GM12878 (cell line): ENCODE results near the gene CNKSR3. TPM values are rescaled to one million over a fixed set of nuclear protein-coding genes. Genes with fewer than 3 reads are reported as not detected.

Experiments
- ATAC-seq: fragments of 200-7000 bp; cut with Tn5 transposase; 3 replicates; pipeline ENCODE4 v1.9.1; 2020; ENCODE audit warnings: mild to moderate bottlenecking, moderate library complexity
- BruUV-seq: library from RNA; stranded (reverse); fragments of 400-500 nt; replicated peaks from 2 replicates; lab custom pipeline; 2021; lab: Mats Ljungman, UMichigan
- CTCF ChIA-PET: fragments of 300-600 bp; sonication (Branson Sonifier 250); formaldehyde crosslinking; extraction: SDS; loops from one replicate; lab custom pipeline; 2021; ENCODE audit warnings: inconsistent platforms; lab: Yijun Ruan, JAX
- POLR2A ChIA-PET: fragments of 350-600 bp; formaldehyde crosslinking; extraction: SDS; loops from one replicate; lab custom pipeline; 2021; ENCODE audit warnings: inconsistent platforms; lab: Charles Lee
- RAD21 ChIA-PET: fragments of 300-600 bp; sonication (Branson Sonifier 250); formaldehyde crosslinking; loops from one replicate; lab custom pipeline; 2023; ENCODE audit warnings: antibody characterized with exemption; ENCODE audit not compliant: unreplicated experiment; lab: Charles Lee
- SMC1A ChIA-PET: fragments of 300-600 bp; sonication (Branson Sonifier 250); formaldehyde crosslinking; loops from one replicate; lab custom pipeline; 2023; ENCODE audit not compliant: unreplicated experiment, uncharacterized antibody; lab: Charles Lee
- DNase-seq: peaks from one replicate; pipeline ENCODE4 v3.0.0-alpha.2; 2011; ENCODE audit warnings: low read depth, low spot score
- FAIRE-seq: peaks from 3 replicates; lab custom pipeline; 2011; peaks lifted over from hg19 to GRCh38; lab: Jason Lieb, UNC
- H2AFZ ChIP-seq: 2 replicates; pipeline ENCODE4 v1.6.0; 2011; ENCODE audit warnings: low read depth, low read length, control low read depth; ENCODE audit not compliant: control insufficient read depth
- H3K27ac ChIP-seq: 2 replicates; pipeline ENCODE4 v1.5.1; 2011; ENCODE audit warnings: control low read depth; ENCODE audit not compliant: control insufficient read depth, insufficient read depth
- H3K27me3 ChIP-seq, 2 experiments: replicated peaks in 1 of 2; 2 replicates each; pipeline versions ENCODE4 v1.6.0 to v1.6.1; 2011; ENCODE audit warnings: low read length in 1 of 2; ENCODE audit not compliant: control insufficient read depth in 2 of 2, insufficient read depth in 2 of 2
- H3K36me3 ChIP-seq, 2 experiments: 2 replicates each; pipeline ENCODE4 v1.5.1; 2011; ENCODE audit warnings: low read length in 1 of 2; ENCODE audit not compliant: control insufficient read depth in 2 of 2, insufficient read depth in 2 of 2
- H3K4me1 ChIP-seq: 2 replicates; pipeline ENCODE4 v1.6.1; 2011; ENCODE audit warnings: mild to moderate bottlenecking, low read length, moderate library complexity, mixed read lengths; ENCODE audit not compliant: control insufficient read depth, insufficient read depth
- H3K4me2 ChIP-seq: 2 replicates; pipeline ENCODE4 v1.6.0; 2011; ENCODE audit warnings: control low read depth; ENCODE audit not compliant: control insufficient read depth, insufficient read depth
- H3K4me3 ChIP-seq: fragments of 200-600 bp; sonication (generic); 2 replicates; pipeline ENCODE4 v1.5.1; 2016
- H3K79me2 ChIP-seq: 2 replicates; pipeline ENCODE4 v1.6.0; 2011; ENCODE audit warnings: low read length; ENCODE audit not compliant: control insufficient read depth, insufficient read depth
- H3K9ac ChIP-seq: 2 replicates; pipeline ENCODE4 v1.8.0; 2011; ENCODE audit warnings: low read length, control low read depth, mixed read lengths; ENCODE audit not compliant: control insufficient read depth, insufficient read depth
- H3K9me3 ChIP-seq: replicated peaks from 3 replicates; pipeline ENCODE4 v1.5.1; 2011; ENCODE audit warnings: mild to moderate bottlenecking, low read length; ENCODE audit not compliant: control insufficient read depth, insufficient read depth
- H4K20me1 ChIP-seq: 2 replicates; pipeline ENCODE4 v1.6.0; 2011; ENCODE audit not compliant: control insufficient read depth, insufficient read depth
- CBX3 ChIP-seq: fragments of 200-600 bp; sonication (generic); IDR thresholded peaks from 2 replicates; pipeline ENCODE4 v1.6.1; 2016; ENCODE audit warnings: low read depth, borderline replicate concordance
- GABPA ChIP-seq: IDR thresholded peaks from 2 replicates; pipeline ENCODE4 v1.6.1; 2014; ENCODE audit warnings: antibody characterized with exemption, low read depth, mild to moderate bottlenecking, inconsistent platforms
- JUND ChIP-seq: IDR thresholded peaks from 2 replicates; pipeline ENCODE4 v1.6.1; 2012; ENCODE audit warnings: low read depth, mild to moderate bottlenecking, low read length, improper control_type of control experiment, moderate library complexity
- MLLT1 ChIP-seq: fragments of 450-650 bp; IDR thresholded peaks from 2 replicates; pipeline ENCODE4 v1.6.1; 2016; ENCODE audit warnings: mild to moderate bottlenecking
- MTA3 ChIP-seq: IDR thresholded peaks from 2 replicates; pipeline ENCODE4 v1.6.1; 2012; ENCODE audit warnings: low read length, inconsistent platforms, borderline replicate concordance
- POLR2A ChIP-seq: IDR thresholded peaks from 2 replicates; pipeline ENCODE4 v1.6.1; 2011; ENCODE audit warnings: low read depth, mild to moderate bottlenecking, low read length
- POLR2AphosphoS2 ChIP-seq: IDR thresholded peaks from 2 replicates; pipeline ENCODE4 v1.6.1; 2011; ENCODE audit warnings: low read depth, mild to moderate bottlenecking, low read length, improper control_type of control experiment, moderate library complexity
- RAD51 ChIP-seq: fragments of 450-650 bp; IDR thresholded peaks from 2 replicates; pipeline ENCODE4 v1.6.1; 2016; ENCODE audit warnings: moderate library complexity, mild to moderate bottlenecking, inconsistent platforms
- REST ChIP-seq: IDR thresholded peaks from 2 replicates; pipeline ENCODE4 v1.6.1; 2012; ENCODE audit warnings: mild to moderate bottlenecking, low read depth, low read length
- RUNX3 ChIP-seq: IDR thresholded peaks from 2 replicates; pipeline ENCODE4 v1.6.1; 2012; ENCODE audit warnings: low read length, inconsistent platforms
- SMARCA5 ChIP-seq: fragments of 450-650 bp; IDR thresholded peaks from 2 replicates; pipeline ENCODE4 v1.6.1; 2017; ENCODE audit warnings: mild to moderate bottlenecking
- SPI1 ChIP-seq: IDR thresholded peaks from 2 replicates; pipeline ENCODE4 v1.6.1; 2011; ENCODE audit warnings: low read depth, mild to moderate bottlenecking, low read length, moderate library complexity, borderline replicate concordance; ENCODE audit not compliant: insufficient read depth
- ZNF384 ChIP-seq: IDR thresholded peaks from 2 replicates; pipeline ENCODE4 v1.6.1; 2012; ENCODE audit warnings: low read depth, mild to moderate bottlenecking, low read length, improper control_type of control experiment, borderline replicate concordance
- ZNF592 ChIP-seq: fragments of 450-650 bp; IDR thresholded peaks from 2 replicates; pipeline ENCODE4 v1.6.1; 2017; ENCODE audit warnings: mild to moderate bottlenecking, moderate library complexity
- WGBS: methylation state at CpG from one replicate; pipeline ENCODE4 v1.1.6; 2016; ENCODE audit warnings: low lambda C conversion rate; ENCODE audit not compliant: insufficient replicate concordance, insufficient coverage; ENCODE audit errors: missing lambda C conversion rate; 5-methylcytosine and 5-hydroxymethylcytosine counted together
- in situ Hi-C: fragments of 300-500 bp; cut with MboI; formaldehyde crosslinking; loops from 9 replicates; pipeline ENCODE4 v1.14.3; 2018; ENCODE audit warnings: mixed read lengths
- intact Hi-C: fragments of 100-400 bp; cut with micrococcal nuclease; formaldehyde crosslinking; loops from one replicate; pipeline ENCODE4 v1.14.2; 2022; ENCODE audit not compliant: unreplicated experiment
- polyA plus RNA-seq, 11 experiments: library from polyadenylated mRNA; depleted of rRNA in 4 of 11; unstranded in 6 of 11; stranded (reverse) in 5 of 11; fragments of >200 nt; fragmentation: Nextera tagmentation in 4 of 11; fragmentation: Illumina TruSeq in 1 of 11; extraction: Ambion mirVana in 4 of 11; extraction: Trizol in 1 of 11; gene quantifications; 1 replicate in 1 of 11; 2 replicates in 10 of 11; pipeline versions ENCODE4 v1.2.1 to v1.2.3, GENCODE V29; 2011 to 2016; ENCODE audit warnings: inconsistent platforms in 2 of 11, missing spikeins in 2 of 11, low read depth in 1 of 11
- total RNA-seq, 4 experiments: library from RNA; depleted of rRNA in 3 of 4; stranded (reverse); fragments of >200 nt in 3 of 4; fragmentation: Illumina TruSeq in 1 of 4; extraction: Trizol in 1 of 4; gene quantifications; 2 replicates each; pipeline versions ENCODE4 v1.2.1 to v1.2.3, GENCODE V29; 2013 to 2021

The CNKSR3 gene
- total and polyA plus RNA-seq, 10 of the 15 experiments (the other 5 are each of a cell fraction or from before 2014, with no cell fraction given): under 0.01 to 0.48 (median 0.12) TPM; not detected in 2

- no peak for TF ChIP-seq MLLT1
- no peak for TF ChIP-seq RAD51
- TF ChIP-seq JUND: no peak
- no peak for TF ChIP-seq RUNX3
- TF ChIP-seq POLR2AphosphoS2: no peak
Observed at GRCh38 chr6:154537511-154538325, 27.2 kb upstream of the CNKSR3 start (continued).

- H3K4me3 ChIP-seq: no peak overlapping the region
- no TSS peak for BruUV-seq
- intact Hi-C loops (no loop called here), in situ Hi-C loops (no loop called here)
- peaks cover 0 to 3% of the 10 kb centered on the region in 2 experiments; a peak in 1 of 4 replicates for H3K27me3 ChIP-seq
- no peaks in the 10 kb centered on the region for H3K36me3 ChIP-seq
- no peak overlapping the region for H3K4me2 ChIP-seq
- no peak overlapping the region for H3K9ac ChIP-seq
- no peaks in the 10 kb centered on the region for H3K79me2 ChIP-seq
- ChIA-PET POLR2A (no interaction called here), CTCF (no interaction called here), RAD21 (interaction anchor here (1.1 kb wide), 1 partner anchor 31 kb away, joined by 3 read pairs; no protein-coding TSS in a partner anchor), SMC1A (interaction anchor here (1.2 kb wide), 1 partner anchor 21 kb away, joined by 3 read pairs; no protein-coding TSS in a partner anchor)
- no peak overlapping the region for H2AFZ ChIP-seq
- DNase-seq (no peak), ATAC-seq (no peak), FAIRE-seq (no peak)
- WGBS: 30% methylated on average over 3 of the region's 3 CpGs
- H3K9me3 ChIP-seq: no peaks in the 10 kb centered on the region
- H4K20me1 ChIP-seq: no peaks in the 10 kb centered on the region
- no peaks in the 10 kb centered on the region for H3K4me1 ChIP-seq
- H3K27ac ChIP-seq: no peak overlapping the region
- TF ChIP-seq SMARCA5: no peak
- TF ChIP-seq MTA3: no peak
- no peak for TF ChIP-seq POLR2A
- TF ChIP-seq REST: no peak
- no peak for TF ChIP-seq ZNF592
- TF ChIP-seq ZNF384: no peak
- no peak for TF ChIP-seq GABPA
- no peak for TF ChIP-seq SPI1
- no peak for TF ChIP-seq CBX3
Observed at GRCh38 chr6:154536999-154537398, 26.5 kb upstream of the CNKSR3 start.
